IPS-20b (cell line): Measurements from ENCODE around the gene SEPSECS.

Experiments
- H3K27ac ChIP-seq: one replicate; pipeline ENCODE4 v1.5.1; 2013; ENCODE audit warnings: low read length
- H3K27me3 ChIP-seq: 2 replicates; pipeline ENCODE4 v1.6.1; 2013; ENCODE audit warnings: mild to moderate bottlenecking, low read length, inconsistent platforms; ENCODE audit not compliant: insufficient read depth
- H3K36me3 ChIP-seq: 2 replicates; pipeline ENCODE4 v1.6.1; 2013; ENCODE audit warnings: low read depth, mild to moderate bottlenecking, inconsistent platforms, low read length, moderate library complexity; ENCODE audit not compliant: insufficient read depth
- H3K4me1 ChIP-seq: 2 replicates; pipeline ENCODE4 v1.6.1; 2013; ENCODE audit warnings: mild to moderate bottlenecking, control low read depth, inconsistent platforms, low read length, moderate library complexity; ENCODE audit not compliant: insufficient read depth
- H3K4me3 ChIP-seq: 2 replicates; pipeline ENCODE4 v1.5.1; 2013; ENCODE audit warnings: mild to moderate bottlenecking, low read length, inconsistent platforms
- H3K9ac ChIP-seq: 2 replicates; pipeline ENCODE4 v1.6.1; 2013; ENCODE audit warnings: low read depth, mild to moderate bottlenecking, inconsistent platforms, low read length, moderate library complexity
- H3K9me3 ChIP-seq: 2 replicates; pipeline ENCODE4 v1.6.1; 2013; ENCODE audit warnings: mild to moderate bottlenecking, low read depth, low read length, inconsistent platforms; ENCODE audit not compliant: insufficient read depth

Gene SEPSECS

GRCh38 chr4:25075129-25075528 lies 85.1 kb downstream of the SEPSECS start:
- Histone ChIP-seq H3K27ac (no peak overlapping the region), H3K9me3 (peaks cover 3% of the 10 kb centered on the region; the same call in 1 of the 2 replicates), H3K36me3 (no peaks in the 10 kb centered on the region), H3K27me3 (no peaks in the 10 kb centered on the region), H3K4me3 (no peak overlapping the region), H3K9ac (no peak overlapping the region), H3K4me1 (peaks cover 6% of the 10 kb centered on the region; the same call in 1 of the 2 replicates)

GRCh38 chr4:25070545-25070944 lies 89.7 kb downstream of the SEPSECS start:
- Histone ChIP-seq H3K9ac (no peak overlapping the region), H3K36me3 (no peaks in the 10 kb centered on the region), H3K27ac (no peak overlapping the region), H3K9me3 (no peaks in the 10 kb centered on the region), H3K27me3 (no peaks in the 10 kb centered on the region), H3K4me1 (peaks cover 24% of the 10 kb centered on the region; the same call in 1 of the 2 replicates), H3K4me3 (no peak overlapping the region)
